ENCODE measurements around the gene ABHD1.

GRCh38 chr2:27125104-27125503 is 1.5 kb downstream of the ABHD1 start:
- TF ChIP-seq CTCF (conservative IDR thresholded peaks at IDR 0.05; ENCODE audit: low read length) (no peak), EZH2phosphoT487 (IDR thresholded peaks at IDR 0.05; ENCODE audit: borderline replicate concordance) (no peak)

Measured in Loucy (cell line).